Thoracic aorta (tissue), 2 donors: ENCODE measurements around the gene GPATCH2L. TPM values are rescaled to one million over a fixed set of nuclear protein-coding genes. Genes with fewer than 3 reads are reported as not detected.

Experiments
- ATAC-seq: fragments of 150-250 bp; one replicate; pipeline ENCODE4 v1.8.0; 2017; ENCODE audit warnings: low read depth; ENCODE audit not compliant: insufficient number of reproducible peaks, low FRiP score
- DNase-seq: peaks from one replicate; pipeline ENCODE4 v3.0.0-alpha.2; 2020; ENCODE audit warnings: low spot score
- H3K27ac ChIP-seq, 2 donors: fragments of 200-600 bp; sonication (generic); 1 replicate in 1 of 2; 2 replicates in 1 of 2; pipeline ENCODE4 v1.5.1; 2016; ENCODE audit warnings: mild to moderate bottlenecking in 2 of 2, moderate library complexity in 2 of 2
- H3K27me3 ChIP-seq: fragments of 200-600 bp; sonication (generic); replicated peaks from 2 replicates; pipeline ENCODE4 v1.6.0; 2016; ENCODE audit warnings: mild to moderate bottlenecking; ENCODE audit not compliant: insufficient read depth
- H3K36me3 ChIP-seq: fragments of 200-600 bp; sonication (generic); one replicate; pipeline ENCODE4 v1.5.1; 2016
- H3K4me1 ChIP-seq, 2 donors: fragments of 200-600 bp; sonication (generic); 1 replicate in 1 of 2; 2 replicates in 1 of 2; pipeline versions ENCODE4 v1.5.1 to v1.6.0; 2016; ENCODE audit warnings: low read depth in 2 of 2, mild to moderate bottlenecking in 1 of 2; ENCODE audit not compliant: control insufficient read depth in 1 of 2
- H3K4me3 ChIP-seq: fragments of 200-600 bp; sonication (generic); 2 replicates; pipeline ENCODE4 v1.5.1; 2016; ENCODE audit warnings: mild to moderate bottlenecking
- H3K9me3 ChIP-seq: fragments of 200-600 bp; sonication (generic); 2 replicates; pipeline ENCODE4 v1.5.1; 2016
- CTCF ChIP-seq: fragments of 200-600 bp; sonication (generic); IDR thresholded peaks from one replicate; pipeline ENCODE4 v1.5.1; 2019; ENCODE audit warnings: antibody characterized with exemption
- total RNA-seq, 2 donors: library from RNA; depleted of rRNA; stranded (reverse); fragments of >200 nt; gene quantifications; one replicate each; pipeline versions ENCODE4 v1.1.0 to v1.2.3, GENCODE V29; 2016

Gene GPATCH2L
- total RNA-seq, 2 donors from 2014 or later, result 29.9 to 124 TPM

GRCh38 chr14:76245097-76245496 is 93.4 kb downstream of the GPATCH2L start:
- no peak for ATAC-seq

GRCh38 chr14:76250302-76250701 is 98.6 kb downstream of the GPATCH2L start:
- no peak for TF ChIP-seq CTCF
- Histone ChIP-seq H3K9me3 (no peaks in the 10 kb centered on the region), H3K4me3 (no peak overlapping the region), H3K4me1 (no peaks in the 10 kb centered on the region), H3K27ac (no peak overlapping the region), H3K27me3 (no peaks in the 10 kb centered on the region), H3K36me3 (no peaks in the 10 kb centered on the region)
- ATAC-seq (no peak), DNase-seq (no peak)

More at GRCh38 chr14:76245097-76245496, 93.4 kb downstream of the GPATCH2L start:
- DNase-seq, result no peak
- H3K27ac ChIP-seq, result no peak overlapping the region
- H3K4me3 ChIP-seq, result no peak overlapping the region
- no peaks in the 10 kb centered on the region for H3K36me3 ChIP-seq
- no peak for TF ChIP-seq CTCF
- no peaks in the 10 kb centered on the region for H3K4me1 ChIP-seq
- H3K27me3 ChIP-seq, result no peaks in the 10 kb centered on the region
- peaks cover 3% of the 10 kb centered on the region for H3K9me3 ChIP-seq

- H3K27ac ChIP-seq, result no peak overlapping the region
- peaks cover 0 to 8% of the 10 kb centered on the region in 2 donors for H3K4me1 ChIP-seq
- DNase-seq (no peak), ATAC-seq (no peak)
- no peaks in the 10 kb centered on the region for H3K9me3 ChIP-seq
- no peaks in the 10 kb centered on the region for H3K27me3 ChIP-seq
- TF ChIP-seq CTCF, result no peak
- no peak overlapping the region for H3K4me3 ChIP-seq
- no peaks in the 10 kb centered on the region for H3K36me3 ChIP-seq
Observed at GRCh38 chr14:76252471-76252870, 100.7 kb downstream of the GPATCH2L start.

- Histone ChIP-seq H3K4me3 (no peak overlapping the region), H3K36me3 (no peaks in the 10 kb centered on the region), H3K27me3 (no peaks in the 10 kb centered on the region), H3K27ac (no peak overlapping the region), H3K9me3 (no peaks in the 10 kb centered on the region), H3K4me1 (peaks cover 0 to 13% of the 10 kb centered on the region in 2 donors)
- TF ChIP-seq CTCF, result no peak
- DNase-seq, result no peak
- no peak for ATAC-seq
Observed at GRCh38 chr14:76253111-76253510, 101.4 kb downstream of the GPATCH2L start.

GRCh38 chr14:76256545-76256944 is 104.8 kb downstream of the GPATCH2L start:
- TF ChIP-seq CTCF, result no peak
- Histone ChIP-seq H3K27ac (no peak overlapping the region), H3K4me1 (peaks cover 0 to 13% of the 10 kb centered on the region in 2 donors), H3K36me3 (no peaks in the 10 kb centered on the region), H3K27me3 (no peaks in the 10 kb centered on the region), H3K4me3 (no peak overlapping the region), H3K9me3 (no peaks in the 10 kb centered on the region)
- DNase-seq (no peak), ATAC-seq (no peak)
